GM23338 (cell line): ENCODE measurements around the gene ADAT3. TPM values are rescaled to one million over a fixed set of nuclear protein-coding genes. Genes with fewer than 3 reads are reported as not detected.

ENCODE experiments used
- ATAC-seq: fragments of 200-7000 bp; cut with Tn5 transposase; 3 replicates; pipeline ENCODE4 v1.9.1; 2020
- DNase-seq: peaks from one replicate; pipeline ENCODE4 v3.0.0-alpha.2; 2015; ENCODE audit warnings: low spot score
- H2AFZ ChIP-seq: fragments of 200-600 bp; sonication (generic); 2 replicates; pipeline ENCODE4 v1.8.0; 2016; ENCODE audit warnings: antibody characterized with exemption, mild to moderate bottlenecking, moderate library complexity
- H3F3A ChIP-seq: fragments of 200-600 bp; sonication (generic); replicated peaks from 2 replicates; pipeline ENCODE4 v1.8.0; 2017; ENCODE audit warnings: antibody characterized with exemption, mixed run types, low read depth
- H3K27ac ChIP-seq: fragments of 200-600 bp; sonication (generic); 2 replicates; pipeline ENCODE4 v1.6.1; 2016; ENCODE audit warnings: low read depth
- H3K27me3 ChIP-seq: fragments of 200-600 bp; sonication (generic); 2 replicates; pipeline ENCODE4 v1.8.0; 2016; ENCODE audit warnings: mild to moderate bottlenecking, mixed run types, moderate library complexity; ENCODE audit not compliant: insufficient read depth
- H3K36me3 ChIP-seq: fragments of 200-600 bp; sonication (generic); 2 replicates; pipeline ENCODE4 v1.8.0; 2016; ENCODE audit warnings: mild to moderate bottlenecking; ENCODE audit not compliant: insufficient read depth
- H3K4me1 ChIP-seq: fragments of 200-600 bp; sonication (generic); 2 replicates; pipeline ENCODE4 v1.8.0; 2016; ENCODE audit warnings: mild to moderate bottlenecking, moderate library complexity; ENCODE audit not compliant: insufficient read depth
- H3K4me2 ChIP-seq: fragments of 200-600 bp; sonication (generic); 2 replicates; pipeline ENCODE4 v1.7.1; 2017; ENCODE audit warnings: mixed run types
- H3K4me3 ChIP-seq: fragments of 200-600 bp; sonication (generic); 2 replicates; pipeline ENCODE4 v1.6.1; 2016; ENCODE audit warnings: mixed run types
- H3K79me2 ChIP-seq: fragments of 200-600 bp; sonication (generic); replicated peaks from 2 replicates; pipeline ENCODE4 v1.8.0; 2017; ENCODE audit warnings: mild to moderate bottlenecking; ENCODE audit not compliant: insufficient read depth
- H3K9me2 ChIP-seq: fragments of 200-600 bp; sonication (generic); 2 replicates; pipeline ENCODE4 v1.8.0; 2017; ENCODE audit not compliant: insufficient read depth
- H4K20me1 ChIP-seq: fragments of 200-600 bp; sonication (generic); replicated peaks from 2 replicates; pipeline ENCODE4 v1.8.0; 2017; ENCODE audit warnings: mild to moderate bottlenecking; ENCODE audit not compliant: insufficient read depth
- H3K27ac Mint-ChIP-seq: 2 replicates; pipeline ENCODE4 v1.8.0; 2020; ENCODE audit warnings: inconsistent platforms, mild to moderate bottlenecking, moderate library complexity, mixed read lengths
- H3K27me3 Mint-ChIP-seq: 3 replicates; pipeline ENCODE4 v1.8.0; 2022; ENCODE audit warnings: low read depth, mild to moderate bottlenecking, moderate library complexity, mixed read lengths, inconsistent platforms; ENCODE audit not compliant: insufficient read depth, poor library complexity
- H3K36me3 Mint-ChIP-seq: 3 replicates; pipeline ENCODE4 v1.8.0; 2021; ENCODE audit warnings: low read depth, mild to moderate bottlenecking, inconsistent platforms, moderate library complexity, mixed read lengths
- H3K4me1 Mint-ChIP-seq: 3 replicates; pipeline ENCODE4 v1.8.0; 2020; ENCODE audit warnings: mild to moderate bottlenecking, inconsistent platforms, mixed read lengths
- H3K4me3 Mint-ChIP-seq: 3 replicates; pipeline ENCODE4 v1.8.0; 2021; ENCODE audit warnings: moderate library complexity, mild to moderate bottlenecking, inconsistent platforms, mixed read lengths
- H3K9me3 Mint-ChIP-seq: 3 replicates; pipeline ENCODE4 v1.8.0; 2020; ENCODE audit warnings: moderate library complexity, mild to moderate bottlenecking, inconsistent platforms, mixed read lengths
- CREB1 ChIP-seq: fragments of 250-450 bp; sonication (Bioruptor Pico); IDR thresholded peaks from 2 replicates; pipeline ENCODE4 v1.5.0; 2020; ENCODE audit warnings: low read depth, mild to moderate bottlenecking, moderate library complexity
- EZH2 ChIP-seq: fragments of 200-600 bp; sonication (generic); IDR thresholded peaks from one replicate; pipeline ENCODE4 v1.8.0; 2017; ENCODE audit warnings: antibody characterized with exemption, mild to moderate bottlenecking, low read depth; ENCODE audit not compliant: unreplicated experiment
- EZH2phosphoT487 ChIP-seq: fragments of 200-600 bp; sonication (generic); IDR thresholded peaks from one replicate; pipeline ENCODE4 v1.8.1; 2018; ENCODE audit warnings: antibody characterized with exemption; ENCODE audit not compliant: unreplicated experiment
- JUNB ChIP-seq: IDR thresholded peaks from one replicate; pipeline ENCODE4 v1.6.1; 2016; ENCODE audit warnings: antibody characterized with exemption; ENCODE audit not compliant: unreplicated experiment
- NANOG ChIP-seq: IDR thresholded peaks from 2 replicates; pipeline ENCODE4 v1.6.1; 2016; ENCODE audit warnings: antibody characterized with exemption, borderline replicate concordance
- POLR2AphosphoS5 ChIP-seq: IDR thresholded peaks from 2 replicates; pipeline ENCODE4 v1.6.1; 2016; ENCODE audit warnings: antibody characterized with exemption, low read depth
- STAT1 ChIP-seq: IDR thresholded peaks from one replicate; pipeline ENCODE4 v1.6.1; 2016; ENCODE audit warnings: antibody characterized with exemption; ENCODE audit not compliant: unreplicated experiment
- ZNF114 ChIP-seq: fragments of 250-450 bp; sonication (Bioruptor Pico); IDR thresholded peaks from 2 replicates; pipeline ENCODE4 v1.5.0; 2020; ENCODE audit warnings: mild to moderate bottlenecking, moderate library complexity
- ZNF331 ChIP-seq: fragments of 250-450 bp; sonication (Bioruptor Pico); IDR thresholded peaks from 2 replicates; pipeline ENCODE4 v1.5.0; 2020; ENCODE audit warnings: low read depth, mild to moderate bottlenecking, moderate library complexity
- polyA plus RNA-seq: library from polyadenylated mRNA; unstranded; fragments of >200 nt; fragmentation: Nextera tagmentation; extraction: Ambion mirVana; gene quantifications from 2 replicates; pipeline ENCODE4 v1.2.1, GENCODE V29; 2016
- total RNA-seq: library from RNA; depleted of rRNA; stranded (reverse); fragments of >200 nt; shearing (Covaris generic); gene quantifications from 2 replicates; pipeline ENCODE4 v1.2.3, GENCODE V29; 2014
- TF ChIP-seq, protein P1 (sequence below): fragments of 250-450 bp; sonication (Bioruptor Pico); IDR thresholded peaks from 2 replicates; pipeline ENCODE4 v1.5.0; 2020; ENCODE audit warnings: mild to moderate bottlenecking, moderate library complexity
- TF ChIP-seq, protein P2 (sequence below): IDR thresholded peaks from 2 replicates; pipeline ENCODE4 v1.6.1; 2016; ENCODE audit warnings: antibody characterized with exemption
- TF ChIP-seq, protein P3 (sequence below): IDR thresholded peaks from one replicate; pipeline ENCODE4 v1.6.1; 2018; ENCODE audit warnings: antibody characterized with exemption; ENCODE audit not compliant: unreplicated experiment
- TF ChIP-seq, protein P4 (sequence below), 2 experiments: fragments of 200-600 bp in 1 of 2; sonication (generic) in 1 of 2; conservative IDR thresholded peaks; 2 replicates each; pipeline versions ENCODE4 v1.5.1 to v1.6.1; 2016 to 2017; ENCODE audit warnings: antibody characterized with exemption in 2 of 2, low read depth in 2 of 2, mild to moderate bottlenecking in 2 of 2, moderate library complexity in 1 of 2

The ADAT3 gene
- total and polyA plus RNA-seq, 2 experiments from 2014 or later, result 7.9 to 12.4 TPM

DNA sequence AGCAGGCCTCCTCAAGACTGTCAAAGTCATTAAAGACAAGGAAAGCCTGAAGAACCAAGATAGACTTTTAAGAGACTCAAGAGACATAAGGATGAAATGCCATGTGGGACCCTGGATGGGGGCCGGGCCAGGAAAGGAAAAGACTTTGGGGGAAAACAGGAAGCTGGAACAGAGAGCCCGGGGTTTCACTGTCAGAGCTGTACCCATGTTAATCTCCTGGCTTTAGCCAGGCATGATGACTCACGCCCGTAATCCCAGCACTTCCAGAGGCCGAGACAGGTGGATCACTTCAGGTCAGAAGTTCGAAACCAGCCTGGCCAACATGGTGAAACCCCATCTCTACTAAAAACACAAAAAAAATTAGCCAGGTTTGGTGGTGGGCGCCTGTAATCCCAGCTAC lies 36.2 kb upstream of the ADAT3 start:
- Histone ChIP-seq H3K27me3 (no peaks in the 10 kb centered on the region), H3K4me3 (no peak overlapping the region), H2AFZ (no peak overlapping the region), H3K4me1 (peaks cover 8% of the 10 kb centered on the region), H4K20me1 (no peaks in the 10 kb centered on the region; the same call in 1 of the 2 replicates), H3K9me2 (no peaks in the 10 kb centered on the region), H3F3A (0 out of 2 replicates have a peak, but pooled peaks cover 14% of the 10 kb centered on the region), H3K27ac (no peak overlapping the region), H3K36me3 (no peaks in the 10 kb centered on the region), H3K4me2 (no peak overlapping the region), H3K79me2 (peaks cover 13% of the 10 kb centered on the region)
- TF ChIP-seq EZH2, result no peak
- TF ChIP-seq, protein P1, sequence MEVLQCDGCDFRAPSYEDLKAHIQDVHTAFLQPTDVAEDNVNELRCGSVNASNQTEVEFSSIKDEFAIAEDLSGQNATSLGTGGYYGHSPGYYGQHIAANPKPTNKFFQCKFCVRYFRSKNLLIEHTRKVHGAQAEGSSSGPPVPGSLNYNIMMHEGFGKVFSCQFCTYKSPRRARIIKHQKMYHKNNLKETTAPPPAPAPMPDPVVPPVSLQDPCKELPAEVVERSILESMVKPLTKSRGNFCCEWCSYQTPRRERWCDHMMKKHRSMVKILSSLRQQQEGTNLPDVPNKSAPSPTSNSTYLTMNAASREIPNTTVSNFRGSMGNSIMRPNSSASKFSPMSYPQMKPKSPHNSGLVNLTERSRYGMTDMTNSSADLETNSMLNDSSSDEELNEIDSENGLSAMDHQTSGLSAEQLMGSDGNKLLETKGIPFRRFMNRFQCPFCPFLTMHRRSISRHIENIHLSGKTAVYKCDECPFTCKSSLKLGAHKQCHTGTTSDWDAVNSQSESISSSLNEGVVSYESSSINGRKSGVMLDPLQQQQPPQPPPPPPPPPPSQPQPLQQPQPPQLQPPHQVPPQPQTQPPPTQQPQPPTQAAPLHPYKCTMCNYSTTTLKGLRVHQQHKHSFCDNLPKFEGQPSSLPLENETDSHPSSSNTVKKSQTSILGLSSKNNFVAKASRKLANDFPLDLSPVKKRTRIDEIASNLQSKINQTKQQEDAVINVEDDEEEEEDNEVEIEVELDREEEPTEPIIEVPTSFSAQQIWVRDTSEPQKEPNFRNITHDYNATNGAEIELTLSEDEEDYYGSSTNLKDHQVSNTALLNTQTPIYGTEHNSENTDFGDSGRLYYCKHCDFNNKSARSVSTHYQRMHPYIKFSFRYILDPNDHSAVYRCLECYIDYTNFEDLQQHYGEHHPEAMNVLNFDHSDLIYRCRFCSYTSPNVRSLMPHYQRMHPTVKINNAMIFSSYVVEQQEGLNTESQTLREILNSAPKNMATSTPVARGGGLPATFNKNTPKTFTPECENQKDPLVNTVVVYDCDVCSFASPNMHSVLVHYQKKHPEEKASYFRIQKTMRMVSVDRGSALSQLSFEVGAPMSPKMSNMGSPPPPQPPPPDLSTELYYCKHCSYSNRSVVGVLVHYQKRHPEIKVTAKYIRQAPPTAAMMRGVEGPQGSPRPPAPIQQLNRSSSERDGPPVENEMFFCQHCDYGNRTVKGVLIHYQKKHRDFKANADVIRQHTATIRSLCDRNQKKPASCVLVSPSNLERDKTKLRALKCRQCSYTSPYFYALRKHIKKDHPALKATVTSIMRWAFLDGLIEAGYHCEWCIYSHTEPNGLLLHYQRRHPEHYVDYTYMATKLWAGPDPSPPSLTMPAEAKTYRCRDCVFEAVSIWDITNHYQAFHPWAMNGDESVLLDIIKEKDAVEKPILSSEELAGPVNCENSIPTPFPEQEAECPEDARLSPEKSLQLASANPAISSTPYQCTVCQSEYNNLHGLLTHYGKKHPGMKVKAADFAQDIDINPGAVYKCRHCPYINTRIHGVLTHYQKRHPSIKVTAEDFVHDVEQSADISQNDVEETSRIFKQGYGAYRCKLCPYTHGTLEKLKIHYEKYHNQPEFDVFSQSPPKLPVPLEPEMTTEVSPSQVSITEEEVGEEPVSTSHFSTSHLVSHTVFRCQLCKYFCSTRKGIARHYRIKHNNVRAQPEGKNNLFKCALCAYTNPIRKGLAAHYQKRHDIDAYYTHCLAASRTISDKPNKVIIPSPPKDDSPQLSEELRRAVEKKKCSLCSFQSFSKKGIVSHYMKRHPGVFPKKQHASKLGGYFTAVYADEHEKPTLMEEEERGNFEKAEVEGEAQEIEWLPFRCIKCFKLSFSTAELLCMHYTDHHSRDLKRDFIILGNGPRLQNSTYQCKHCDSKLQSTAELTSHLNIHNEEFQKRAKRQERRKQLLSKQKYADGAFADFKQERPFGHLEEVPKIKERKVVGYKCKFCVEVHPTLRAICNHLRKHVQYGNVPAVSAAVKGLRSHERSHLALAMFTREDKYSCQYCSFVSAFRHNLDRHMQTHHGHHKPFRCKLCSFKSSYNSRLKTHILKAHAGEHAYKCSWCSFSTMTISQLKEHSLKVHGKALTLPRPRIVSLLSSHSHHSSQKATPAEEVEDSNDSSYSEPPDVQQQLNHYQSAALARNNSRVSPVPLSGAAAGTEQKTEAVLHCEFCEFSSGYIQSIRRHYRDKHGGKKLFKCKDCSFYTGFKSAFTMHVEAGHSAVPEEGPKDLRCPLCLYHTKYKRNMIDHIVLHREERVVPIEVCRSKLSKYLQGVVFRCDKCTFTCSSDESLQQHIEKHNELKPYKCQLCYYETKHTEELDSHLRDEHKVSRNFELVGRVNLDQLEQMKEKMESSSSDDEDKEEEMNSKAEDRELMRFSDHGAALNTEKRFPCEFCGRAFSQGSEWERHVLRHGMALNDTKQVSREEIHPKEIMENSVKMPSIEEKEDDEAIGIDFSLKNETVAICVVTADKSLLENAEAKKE (CRISPR knock-in tag), result no peak
- TF ChIP-seq JUNB, result no peak
- no peak for TF ChIP-seq CREB1
- TF ChIP-seq EZH2phosphoT487, result no peak
- TF ChIP-seq STAT1, result no peak
- TF ChIP-seq, protein P2, sequence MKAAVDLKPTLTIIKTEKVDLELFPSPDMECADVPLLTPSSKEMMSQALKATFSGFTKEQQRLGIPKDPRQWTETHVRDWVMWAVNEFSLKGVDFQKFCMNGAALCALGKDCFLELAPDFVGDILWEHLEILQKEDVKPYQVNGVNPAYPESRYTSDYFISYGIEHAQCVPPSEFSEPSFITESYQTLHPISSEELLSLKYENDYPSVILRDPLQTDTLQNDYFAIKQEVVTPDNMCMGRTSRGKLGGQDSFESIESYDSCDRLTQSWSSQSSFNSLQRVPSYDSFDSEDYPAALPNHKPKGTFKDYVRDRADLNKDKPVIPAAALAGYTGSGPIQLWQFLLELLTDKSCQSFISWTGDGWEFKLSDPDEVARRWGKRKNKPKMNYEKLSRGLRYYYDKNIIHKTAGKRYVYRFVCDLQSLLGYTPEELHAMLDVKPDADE, result no peak
- no peak for TF ChIP-seq NANOG
- TF ChIP-seq POLR2AphosphoS5, result no peak
- TF ChIP-seq, protein P3, sequence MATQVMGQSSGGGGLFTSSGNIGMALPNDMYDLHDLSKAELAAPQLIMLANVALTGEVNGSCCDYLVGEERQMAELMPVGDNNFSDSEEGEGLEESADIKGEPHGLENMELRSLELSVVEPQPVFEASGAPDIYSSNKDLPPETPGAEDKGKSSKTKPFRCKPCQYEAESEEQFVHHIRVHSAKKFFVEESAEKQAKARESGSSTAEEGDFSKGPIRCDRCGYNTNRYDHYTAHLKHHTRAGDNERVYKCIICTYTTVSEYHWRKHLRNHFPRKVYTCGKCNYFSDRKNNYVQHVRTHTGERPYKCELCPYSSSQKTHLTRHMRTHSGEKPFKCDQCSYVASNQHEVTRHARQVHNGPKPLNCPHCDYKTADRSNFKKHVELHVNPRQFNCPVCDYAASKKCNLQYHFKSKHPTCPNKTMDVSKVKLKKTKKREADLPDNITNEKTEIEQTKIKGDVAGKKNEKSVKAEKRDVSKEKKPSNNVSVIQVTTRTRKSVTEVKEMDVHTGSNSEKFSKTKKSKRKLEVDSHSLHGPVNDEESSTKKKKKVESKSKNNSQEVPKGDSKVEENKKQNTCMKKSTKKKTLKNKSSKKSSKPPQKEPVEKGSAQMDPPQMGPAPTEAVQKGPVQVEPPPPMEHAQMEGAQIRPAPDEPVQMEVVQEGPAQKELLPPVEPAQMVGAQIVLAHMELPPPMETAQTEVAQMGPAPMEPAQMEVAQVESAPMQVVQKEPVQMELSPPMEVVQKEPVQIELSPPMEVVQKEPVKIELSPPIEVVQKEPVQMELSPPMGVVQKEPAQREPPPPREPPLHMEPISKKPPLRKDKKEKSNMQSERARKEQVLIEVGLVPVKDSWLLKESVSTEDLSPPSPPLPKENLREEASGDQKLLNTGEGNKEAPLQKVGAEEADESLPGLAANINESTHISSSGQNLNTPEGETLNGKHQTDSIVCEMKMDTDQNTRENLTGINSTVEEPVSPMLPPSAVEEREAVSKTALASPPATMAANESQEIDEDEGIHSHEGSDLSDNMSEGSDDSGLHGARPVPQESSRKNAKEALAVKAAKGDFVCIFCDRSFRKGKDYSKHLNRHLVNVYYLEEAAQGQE, result no peak
- TF ChIP-seq, protein P4, sequence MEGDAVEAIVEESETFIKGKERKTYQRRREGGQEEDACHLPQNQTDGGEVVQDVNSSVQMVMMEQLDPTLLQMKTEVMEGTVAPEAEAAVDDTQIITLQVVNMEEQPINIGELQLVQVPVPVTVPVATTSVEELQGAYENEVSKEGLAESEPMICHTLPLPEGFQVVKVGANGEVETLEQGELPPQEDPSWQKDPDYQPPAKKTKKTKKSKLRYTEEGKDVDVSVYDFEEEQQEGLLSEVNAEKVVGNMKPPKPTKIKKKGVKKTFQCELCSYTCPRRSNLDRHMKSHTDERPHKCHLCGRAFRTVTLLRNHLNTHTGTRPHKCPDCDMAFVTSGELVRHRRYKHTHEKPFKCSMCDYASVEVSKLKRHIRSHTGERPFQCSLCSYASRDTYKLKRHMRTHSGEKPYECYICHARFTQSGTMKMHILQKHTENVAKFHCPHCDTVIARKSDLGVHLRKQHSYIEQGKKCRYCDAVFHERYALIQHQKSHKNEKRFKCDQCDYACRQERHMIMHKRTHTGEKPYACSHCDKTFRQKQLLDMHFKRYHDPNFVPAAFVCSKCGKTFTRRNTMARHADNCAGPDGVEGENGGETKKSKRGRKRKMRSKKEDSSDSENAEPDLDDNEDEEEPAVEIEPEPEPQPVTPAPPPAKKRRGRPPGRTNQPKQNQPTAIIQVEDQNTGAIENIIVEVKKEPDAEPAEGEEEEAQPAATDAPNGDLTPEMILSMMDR (conservative IDR thresholded peaks at IDR 0.05; ENCODE audit: low read depth in 2 of 2), result no peak
- no peak for TF ChIP-seq ZNF331 (CRISPR knock-in tag)
- no peak for TF ChIP-seq ZNF114
- no peak for ATAC-seq
- H3K4me3 Mint-ChIP-seq, result no peak overlapping the region
- H3K27ac Mint-ChIP-seq, result no peak overlapping the region; the same call in 1 of the 2 replicates
- H3K4me1 Mint-ChIP-seq, result peaks cover 7% of the 10 kb centered on the region
- peaks cover 8% of the 10 kb centered on the region for H3K27me3 Mint-ChIP-seq
- peaks cover 2% of the 10 kb centered on the region; the same call in 2 of the 3 replicates for H3K36me3 Mint-ChIP-seq
- no peak for DNase-seq
- no peaks in the 10 kb centered on the region for H3K9me3 Mint-ChIP-seq
